Stimulated activated CD4-positive, alpha-beta T cell treated with anti-CD3 and anti-CD28 coated beads, Interleukin-12 subunit alpha, Interleukin-12 subunit beta, amount 100 ng/mL, for 4 hours (primary cell): ENCODE data around the gene KLHL6.
A peak's percentile ranks its signal among the peaks of the same experiment; 100 is the strongest.

Experiments used
- DNase-seq: peaks from one replicate; pipeline ENCODE4 v3.0.0-alpha.2; 2020

Gene KLHL6

GRCh38 chr3:183564046-183564445 is 8.5 kb upstream of the KLHL6 start:
- no peak for DNase-seq

- no peak for DNase-seq
These were observed 8.0 kb upstream of the KLHL6 start for GRCh38 chr3:183563536-183563874.

GRCh38 chr3:183560607-183561006 is 5.1 kb upstream of the KLHL6 start:
- DNase-seq = no peak

- no peak for DNase-seq
These were observed 3.0 kb upstream of the KLHL6 start for GRCh38 chr3:183558495-183558894.

GRCh38 chr3:183556722-183557121 is 1.2 kb upstream of the KLHL6 start:
- DNase-seq = no peak

GRCh38 chr3:183554377-183554776 is 1.1 kb downstream of the KLHL6 start:
- no peak for DNase-seq

GRCh38 chr3:183553334-183554026 is 2.0 kb downstream of the KLHL6 start:
- no peak for DNase-seq

GRCh38 chr3:183551930-183552329 is 3.6 kb downstream of the KLHL6 start:
- DNase-seq = peak; percentile 24

- DNase-seq = no peak
These were observed 7.2 kb downstream of the KLHL6 start for GRCh38 chr3:183548262-183548769.

- no peak for DNase-seq
These were observed 8.9 kb downstream of the KLHL6 start for GRCh38 chr3:183546625-183547024.

GRCh38 chr3:183545708-183546107 is 9.8 kb downstream of the KLHL6 start:
- no peak for DNase-seq

- no peak for DNase-seq
These were observed 13.2 kb downstream of the KLHL6 start for GRCh38 chr3:183542355-183542754.

GRCh38 chr3:183541738-183542137 is 13.8 kb downstream of the KLHL6 start:
- DNase-seq = no peak

- no peak for DNase-seq
These were observed 14.3 kb downstream of the KLHL6 start for GRCh38 chr3:183541235-183541655.

- DNase-seq = no peak
These were observed 14.8 kb downstream of the KLHL6 start for GRCh38 chr3:183540501-183541234.

- no peak for DNase-seq
These were observed 15.7 kb downstream of the KLHL6 start for GRCh38 chr3:183539811-183540210.

GRCh38 chr3:183538486-183538885 is 17.0 kb downstream of the KLHL6 start:
- DNase-seq = no peak

- DNase-seq = no peak
These were observed 18.2 kb downstream of the KLHL6 start for GRCh38 chr3:183537295-183537730.

GRCh38 chr3:183536238-183536880 is 19.1 kb downstream of the KLHL6 start:
- no peak for DNase-seq

GRCh38 chr3:183534249-183534648 is 21.3 kb downstream of the KLHL6 start:
- DNase-seq = no peak

- no peak for DNase-seq
These were observed 21.9 kb downstream of the KLHL6 start for GRCh38 chr3:183533412-183534132.

GRCh38 chr3:183532620-183533411 is 22.7 kb downstream of the KLHL6 start:
- no peak for DNase-seq
